ENCODE data around the gene OR1A1. TPM values are rescaled to one million over a fixed set of nuclear protein-coding genes. Genes with fewer than 3 reads are reported as not detected.

Gene OR1A1
- total RNA-seq, 1 donor from 2014 or later: not detected

Other genes starting within 250 kb of the OR1A1 start
- gene OR1D5, start 144.1 kb upstream of the OR1A1 start, total RNA-seq: not detected
- gene OR1D2, start 103.2 kb upstream of the OR1A1 start, total RNA-seq: not detected
- not detected for gene OR1G1, start 80.1 kb upstream of the OR1A1 start, total RNA-seq
- not detected for gene OR1A2, start 10.1 kb upstream of the OR1A1 start, total RNA-seq
- not detected for gene OR3A1, start 90.7 kb downstream of the OR1A1 start, total RNA-seq
- not detected for gene OR3A2, start 178.6 kb downstream of the OR1A1 start, total RNA-seq
- gene OR1E1, start 190.7 kb downstream of the OR1A1 start, total RNA-seq: not detected
- gene OR3A3, start 203.7 kb downstream of the OR1A1 start, total RNA-seq: not detected
- not detected for gene OR1E2, start 226.2 kb downstream of the OR1A1 start, total RNA-seq